ENCODE measurements around the gene IFI44L. TPM values are rescaled to one million over a fixed set of nuclear protein-coding genes. Genes with fewer than 3 reads are reported as not detected.

The IFI44L gene
- total RNA-seq, 1 donor from 2014 or later, result 1.7 TPM

- intact Hi-C loops (cut with DNase I), result loop anchor here (10.0 kb wide), 1 partner anchor 470 kb away; no protein-coding TSS in a partner anchor
- TF ChIP-seq CTCF (IDR thresholded peaks at IDR 0.05), result no peak
- no peak for TF ChIP-seq POLR2A (IDR thresholded peaks at IDR 0.05)
- no peak for TF ChIP-seq POLR2AphosphoS5 (IDR thresholded peaks at IDR 0.05; ENCODE audit: insufficient read depth in 1 of 2, low read depth in 1 of 2)
Measured at GRCh38 chr1:78604643-78605042, 15.6 kb upstream of the IFI44L start.

GRCh38 chr1:78606274-78606673 lies 14.0 kb upstream of the IFI44L start:
- intact Hi-C loops (cut with DNase I), result loop anchor here (10.0 kb wide), 1 partner anchor 471 kb away; no protein-coding TSS in a partner anchor
- Histone ChIP-seq H3K36me3 (no peaks in the 10 kb centered on the region), H3K9me3 (no peaks in the 10 kb centered on the region), H3K27me3 (no peaks in the 10 kb centered on the region), H3K4me1 (no peaks in the 10 kb centered on the region), H3K4me3 (no peak overlapping the region), H3K27ac (no peak overlapping the region)
- no peak for DNase-seq (ENCODE audit: extremely low spot score in 2 of 2)
- no peak for TF ChIP-seq POLR2A (IDR thresholded peaks at IDR 0.05)
- no peak for TF ChIP-seq CTCF (IDR thresholded peaks at IDR 0.05)
- no peak for TF ChIP-seq POLR2AphosphoS5 (IDR thresholded peaks at IDR 0.05; ENCODE audit: insufficient read depth in 1 of 2, low read depth in 1 of 2)

More at GRCh38 chr1:78604643-78605042, 15.6 kb upstream of the IFI44L start:
- Histone ChIP-seq H3K27me3 (no peaks in the 10 kb centered on the region), H3K4me1 (no peaks in the 10 kb centered on the region), H3K36me3 (no peaks in the 10 kb centered on the region), H3K27ac (no peak overlapping the region), H3K4me3 (no peak overlapping the region), H3K9me3 (no peaks in the 10 kb centered on the region)
- no peak for DNase-seq (ENCODE audit: extremely low spot score in 2 of 2)

- peak; percentile 4 to 70 (median 63) for TF ChIP-seq CTCF (IDR thresholded peaks at IDR 0.05)
- TF ChIP-seq POLR2AphosphoS5 (IDR thresholded peaks at IDR 0.05; ENCODE audit: insufficient read depth in 1 of 2, low read depth in 1 of 2), result no peak
- no peaks in the 10 kb centered on the region for H3K4me1 ChIP-seq
Measured at GRCh38 chr1:78607334-78607927, 12.8 kb upstream of the IFI44L start.

GRCh38 chr1:78607944-78608343 lies 12.3 kb upstream of the IFI44L start:
- no peak for DNase-seq (ENCODE audit: extremely low spot score in 2 of 2)
- no peak for TF ChIP-seq CTCF (IDR thresholded peaks at IDR 0.05)
- no peak for TF ChIP-seq POLR2AphosphoS5 (IDR thresholded peaks at IDR 0.05; ENCODE audit: insufficient read depth in 1 of 2, low read depth in 1 of 2)
- TF ChIP-seq POLR2A (IDR thresholded peaks at IDR 0.05), result no peak
- Histone ChIP-seq H3K27me3 (no peaks in the 10 kb centered on the region), H3K36me3 (no peaks in the 10 kb centered on the region), H3K4me1 (no peaks in the 10 kb centered on the region), H3K9me3 (no peaks in the 10 kb centered on the region), H3K4me3 (no peak overlapping the region), H3K27ac (no peak overlapping the region)
- intact Hi-C loops (cut with DNase I), result loop anchor here (10.0 kb wide), 1 partner anchor 473 kb away; no protein-coding TSS in a partner anchor

More at GRCh38 chr1:78607334-78607927, 12.8 kb upstream of the IFI44L start:
- DNase-seq (ENCODE audit: extremely low spot score in 2 of 2), result no peak
- H3K4me3 ChIP-seq, result no peak overlapping the region
- H3K27me3 ChIP-seq, result no peaks in the 10 kb centered on the region
- intact Hi-C loops (cut with DNase I), result loop anchor here (10.0 kb wide), 1 partner anchor 473 kb away; no protein-coding TSS in a partner anchor
- H3K27ac ChIP-seq, result no peak overlapping the region
- H3K9me3 ChIP-seq, result no peaks in the 10 kb centered on the region
- no peaks in the 10 kb centered on the region for H3K36me3 ChIP-seq

- no peaks in the 10 kb centered on the region for H3K36me3 ChIP-seq
- H3K27ac ChIP-seq, result no peak overlapping the region
- DNase-seq (ENCODE audit: extremely low spot score in 2 of 2), result no peak
- no peak for TF ChIP-seq POLR2A (IDR thresholded peaks at IDR 0.05)
- peak in 1 of 2 donors; percentile 54 for TF ChIP-seq POLR2AphosphoS5 (IDR thresholded peaks at IDR 0.05; ENCODE audit: insufficient read depth in 1 of 2, low read depth in 1 of 2)
- TF ChIP-seq CTCF (IDR thresholded peaks at IDR 0.05), result peak; percentile 71 to 88 (median 80)
- H3K9me3 ChIP-seq, result no peaks in the 10 kb centered on the region
- no peaks in the 10 kb centered on the region for H3K27me3 ChIP-seq
- intact Hi-C loops (cut with DNase I), result loop anchor here (2.0 kb wide), 1 partner anchor 59 kb away; no protein-coding TSS in a partner anchor
- peaks cover 28% of the 10 kb centered on the region for H3K4me1 ChIP-seq
- no peak overlapping the region for H3K4me3 ChIP-seq
Measured at GRCh38 chr1:78617615-78618026, 2.6 kb upstream of the IFI44L start.

Measured in vagina (tissue), 2 donors.